Lower lobe of right lung (tissue), 2 donors: ENCODE measurements around the gene DUSP9. TPM values are rescaled to one million over a fixed set of nuclear protein-coding genes. Genes with fewer than 3 reads are reported as not detected.

Source experiments
- ATAC-seq, 2 donors: fragments of 200-7000 bp; cut with Tn5 transposase; one replicate each; pipeline ENCODE4 v1.9.1; 2020 to 2022; ENCODE audit warnings: mild to moderate bottlenecking in 2 of 2, moderate library complexity in 2 of 2
- DNase-seq: peaks from one replicate; pipeline ENCODE4 v3.0.0-alpha.2; 2020
- H3K27ac ChIP-seq: fragments of 200-600 bp; one replicate; pipeline ENCODE4 v1.8.0; 2022
- H3K27me3 ChIP-seq: fragments of 200-600 bp; one replicate; pipeline ENCODE4 v1.8.0; 2022; ENCODE audit warnings: low read depth
- H3K36me3 ChIP-seq: fragments of 200-600 bp; one replicate; pipeline ENCODE4 v1.8.0; 2022; ENCODE audit warnings: mild to moderate bottlenecking
- H3K4me1 ChIP-seq: fragments of 200-600 bp; one replicate; pipeline ENCODE4 v1.8.0; 2022
- H3K4me3 ChIP-seq: fragments of 200-600 bp; one replicate; pipeline ENCODE4 v1.8.0; 2022; ENCODE audit warnings: mild to moderate bottlenecking
- H3K9me3 ChIP-seq: fragments of 200-600 bp; one replicate; pipeline ENCODE4 v1.8.0; 2022
- intact Hi-C: fragments of 100-400 bp; cut with DNase I; formaldehyde crosslinking; loops from one replicate; pipeline ENCODE4 v1.11.0; 2022
- total RNA-seq: library from RNA; stranded (reverse); fragmentation: NEBNext Ultra II Directional; extraction: Animal tissue kit (Norgen Biotek cat#: 25700); gene quantifications from one replicate; pipeline ENCODE4 v1.2.1, GENCODE V29; 2021
- TF ChIP-seq, protein P1 (sequence below): fragments of 200-600 bp; IDR thresholded peaks from one replicate; pipeline ENCODE4 v1.8.0; 2022; ENCODE audit warnings: antibody characterized with exemption, mild to moderate bottlenecking
- donor health status: DM: no; HTN: yes; CAD: no; lungs with severe emphysema.

DUSP9 gene
- total RNA-seq, 1 donor from 2014 or later, result not detected

DNA sequence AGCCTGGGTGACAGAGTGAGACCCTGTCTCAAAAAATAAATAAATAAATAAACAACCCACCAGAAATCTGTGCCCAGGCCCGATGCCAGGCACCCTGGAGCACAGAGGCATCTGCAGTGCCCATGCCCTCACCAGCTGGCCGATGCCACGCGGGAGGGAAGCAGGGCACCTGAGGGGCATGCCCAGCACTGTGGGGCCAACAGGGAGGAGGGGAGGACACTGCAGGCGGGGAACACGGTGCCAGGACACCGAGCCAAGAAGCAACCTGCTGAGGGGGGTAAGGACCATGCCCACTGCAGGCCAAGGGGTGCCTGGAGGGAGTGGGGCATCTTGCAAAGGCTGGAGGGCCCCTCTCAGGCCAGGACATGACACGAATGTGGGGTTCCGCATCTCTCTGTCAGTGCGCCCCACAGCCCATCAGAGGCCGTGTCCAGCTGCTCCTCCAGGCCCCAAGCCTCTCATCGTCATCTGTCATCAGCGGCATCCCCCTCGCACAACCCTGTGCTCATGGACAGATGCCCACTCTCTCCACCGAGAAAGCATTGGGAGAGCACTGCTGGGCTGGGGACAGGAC lies 13.3 kb upstream of the DUSP9 start:
- ATAC-seq (no peak), DNase-seq (no peak)
- Histone ChIP-seq H3K4me1 (no peaks in the 10 kb centered on the region), H3K27me3 (no peaks in the 10 kb centered on the region), H3K4me3 (no peak overlapping the region), H3K27ac (no peak overlapping the region), H3K36me3 (no peaks in the 10 kb centered on the region), H3K9me3 (no peaks in the 10 kb centered on the region)
- TF ChIP-seq, protein P1, sequence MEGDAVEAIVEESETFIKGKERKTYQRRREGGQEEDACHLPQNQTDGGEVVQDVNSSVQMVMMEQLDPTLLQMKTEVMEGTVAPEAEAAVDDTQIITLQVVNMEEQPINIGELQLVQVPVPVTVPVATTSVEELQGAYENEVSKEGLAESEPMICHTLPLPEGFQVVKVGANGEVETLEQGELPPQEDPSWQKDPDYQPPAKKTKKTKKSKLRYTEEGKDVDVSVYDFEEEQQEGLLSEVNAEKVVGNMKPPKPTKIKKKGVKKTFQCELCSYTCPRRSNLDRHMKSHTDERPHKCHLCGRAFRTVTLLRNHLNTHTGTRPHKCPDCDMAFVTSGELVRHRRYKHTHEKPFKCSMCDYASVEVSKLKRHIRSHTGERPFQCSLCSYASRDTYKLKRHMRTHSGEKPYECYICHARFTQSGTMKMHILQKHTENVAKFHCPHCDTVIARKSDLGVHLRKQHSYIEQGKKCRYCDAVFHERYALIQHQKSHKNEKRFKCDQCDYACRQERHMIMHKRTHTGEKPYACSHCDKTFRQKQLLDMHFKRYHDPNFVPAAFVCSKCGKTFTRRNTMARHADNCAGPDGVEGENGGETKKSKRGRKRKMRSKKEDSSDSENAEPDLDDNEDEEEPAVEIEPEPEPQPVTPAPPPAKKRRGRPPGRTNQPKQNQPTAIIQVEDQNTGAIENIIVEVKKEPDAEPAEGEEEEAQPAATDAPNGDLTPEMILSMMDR, result no peak
- intact Hi-C loops, result no loop called here

- intact Hi-C loops, result no loop called here
- H3K27me3 ChIP-seq, result no peaks in the 10 kb centered on the region
- H3K4me1 ChIP-seq, result no peaks in the 10 kb centered on the region
- H3K4me3 ChIP-seq, result no peak overlapping the region
- H3K27ac ChIP-seq, result no peak overlapping the region
- no peak for ATAC-seq
- no peaks in the 10 kb centered on the region for H3K9me3 ChIP-seq
- TF ChIP-seq, protein P1, result no peak
- H3K36me3 ChIP-seq, result no peaks in the 10 kb centered on the region
- no peak for DNase-seq
These were observed 12.8 kb upstream of the DUSP9 start for GRCh38 chrX:153634236-153634635.

- ATAC-seq, result no peak
- Histone ChIP-seq H3K27me3 (no peaks in the 10 kb centered on the region), H3K4me3 (no peak overlapping the region), H3K4me1 (no peaks in the 10 kb centered on the region), H3K36me3 (no peaks in the 10 kb centered on the region), H3K27ac (no peak overlapping the region), H3K9me3 (no peaks in the 10 kb centered on the region)
- intact Hi-C loops, result no loop called here
- DNase-seq, result no peak
- TF ChIP-seq, protein P1, result no peak
These were observed 12.2 kb upstream of the DUSP9 start for GRCh38 chrX:153634832-153635231.

GRCh38 chrX:153635388-153635787 lies 11.6 kb upstream of the DUSP9 start:
- H3K9me3 ChIP-seq, result no peaks in the 10 kb centered on the region
- H3K4me3 ChIP-seq, result no peak overlapping the region
- intact Hi-C loops, result no loop called here
- ATAC-seq (no peak), DNase-seq (no peak)
- no peaks in the 10 kb centered on the region for H3K27me3 ChIP-seq
- TF ChIP-seq, protein P1, result no peak
- H3K27ac ChIP-seq, result no peak overlapping the region
- H3K4me1 ChIP-seq, result no peaks in the 10 kb centered on the region
- H3K36me3 ChIP-seq, result no peaks in the 10 kb centered on the region

DNA sequence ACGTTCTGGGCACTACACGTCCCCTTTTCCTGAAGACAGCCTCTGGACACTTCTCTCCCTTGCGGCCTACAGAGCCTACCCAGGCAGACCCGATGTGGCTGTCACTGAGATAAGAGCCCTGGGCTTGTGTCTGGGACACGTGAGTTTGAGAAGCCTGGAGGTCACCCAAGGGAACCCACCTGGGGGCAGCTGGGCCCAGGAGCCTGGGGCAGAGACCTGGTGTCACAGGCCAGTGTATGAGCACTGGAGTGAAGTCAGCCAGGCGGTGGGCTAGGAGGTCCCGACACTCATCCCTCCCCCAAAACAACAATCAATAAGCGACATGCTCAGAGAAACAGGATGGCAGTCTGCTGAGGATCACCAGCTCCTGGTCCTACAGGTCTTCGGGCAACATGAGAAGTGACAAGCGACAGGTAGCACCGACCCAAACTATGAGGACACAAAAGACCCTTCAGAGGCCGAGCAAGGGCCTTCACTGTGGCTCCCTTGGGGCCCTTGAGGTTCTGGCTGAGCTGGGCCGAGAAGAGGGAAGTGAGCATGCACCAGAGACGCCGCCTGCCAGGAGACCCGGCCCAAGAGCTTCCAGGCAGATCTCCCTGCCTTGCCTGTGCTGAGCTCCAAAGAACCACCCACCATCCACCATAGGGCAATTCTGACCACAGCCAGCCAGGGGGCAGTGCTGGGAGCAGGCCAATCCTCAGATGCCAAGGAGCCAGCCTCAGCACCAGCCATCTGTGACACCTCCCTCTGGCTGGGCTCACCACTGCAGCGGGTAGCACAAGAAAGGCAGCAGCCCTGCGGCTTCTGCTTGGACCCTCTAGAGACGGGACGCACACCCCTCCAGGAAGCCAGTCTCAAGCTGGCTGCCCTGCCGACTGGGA lies 11.0 kb upstream of the DUSP9 start:
- no peaks in the 10 kb centered on the region for H3K9me3 ChIP-seq
- H3K4me3 ChIP-seq, result no peak overlapping the region
- ATAC-seq (no peak), DNase-seq (no peak)
- no peak overlapping the region for H3K27ac ChIP-seq
- H3K27me3 ChIP-seq, result peaks cover 4% of the 10 kb centered on the region
- TF ChIP-seq, protein P1, result no peak
- no peaks in the 10 kb centered on the region for H3K4me1 ChIP-seq
- no peaks in the 10 kb centered on the region for H3K36me3 ChIP-seq
- intact Hi-C loops, result no loop called here
